Subcutaneous adipose tissue (tissue), 4 donors: Measurements from ENCODE around the gene ATP9A. TPM values are rescaled to one million over a fixed set of nuclear protein-coding genes. Genes with fewer than 3 reads are reported as not detected.

Experiments
- CTCF ChIP-seq: fragments of 450-650 bp; IDR thresholded peaks from one replicate; pipeline ENCODE4 v1.5.1; 2016; ENCODE audit warnings: low read depth, mild to moderate bottlenecking, control low read depth, antibody characterized with exemption, moderate library complexity
- total RNA-seq, 4 donors: library from RNA; depleted of rRNA; stranded (reverse); fragments of >200 nt; gene quantifications; one replicate each; pipeline ENCODE4 v1.1.0, GENCODE V29; 2016

ATP9A gene
- total RNA-seq, 4 donors from 2014 or later, result 77.2 to 128 (median 88.6) TPM

- TF ChIP-seq CTCF, result no peak
These were observed 21.2 kb upstream of the ATP9A start for GRCh38 chr20:51789434-51789833.

GRCh38 chr20:51788822-51789221, 20.6 kb upstream of the ATP9A start:
- TF ChIP-seq CTCF, result no peak

- no peak for TF ChIP-seq CTCF
These were observed 16.1 kb upstream of the ATP9A start for GRCh38 chr20:51784299-51784698.

- TF ChIP-seq CTCF, result no peak
These were observed 7.1 kb upstream of the ATP9A start for GRCh38 chr20:51775241-51775640.

- TF ChIP-seq CTCF, result no peak
These were observed 4.0 kb upstream of the ATP9A start for GRCh38 chr20:51772236-51772635.

- no peak for TF ChIP-seq CTCF
These were observed 1.9 kb upstream of the ATP9A start for GRCh38 chr20:51769976-51770615.

GRCh38 chr20:51768759-51769517, 748 bp upstream of the ATP9A start:
- no peak for TF ChIP-seq CTCF
